GM19328 (cell line): Measurements from ENCODE around the gene TGIF2.

ENCODE experiments used
- ATAC-seq: cut with Tn5 transposase; IDR thresholded peaks from one replicate; pipeline ENCODE4 v1.9.1; 2021; ENCODE audit warnings: mild to moderate bottlenecking, moderate library complexity; ENCODE audit not compliant: unreplicated experiment

TGIF2 gene

GRCh38 chr20:36573103-36573797 is at the start of gene TGIF2:
Gene TGIF2 (plus strand): TSS chr20:36573597. CDS start chr20:36578775, 5,178 bp downstream.
- peak; percentile 61 for ATAC-seq

GRCh38 chr20:36525620-36526365 is 47.6 kb upstream of the TGIF2 start:
- ATAC-seq = no peak

- ATAC-seq = no peak
These were observed 46.8 kb upstream of the TGIF2 start for GRCh38 chr20:36526521-36527011.

GRCh38 chr20:36527331-36528125 is 45.9 kb upstream of the TGIF2 start:
- no peak for ATAC-seq

- ATAC-seq = no peak
These were observed 45.1 kb upstream of the TGIF2 start for GRCh38 chr20:36528176-36528874.

GRCh38 chr20:36528875-36529417 is 44.5 kb upstream of the TGIF2 start:
- ATAC-seq = no peak

- ATAC-seq = no peak
These were observed 41.0 kb upstream of the TGIF2 start for GRCh38 chr20:36532388-36532787.

- no peak for ATAC-seq
These were observed 40.6 kb upstream of the TGIF2 start for GRCh38 chr20:36532822-36533221.

- ATAC-seq = no peak
These were observed 35.2 kb upstream of the TGIF2 start for GRCh38 chr20:36538026-36538722.

GRCh38 chr20:36540551-36541211 is 32.7 kb upstream of the TGIF2 start:
- ATAC-seq = no peak

- no peak for ATAC-seq
These were observed 32.1 kb upstream of the TGIF2 start, which contains the start of gene MYL9 for GRCh38 chr20:36541227-36541767. Gene MYL9 (plus strand): TSS chr20:36541519. CDS start chr20:36544885, 3,366 bp downstream.

- ATAC-seq = no peak
These were observed 31.5 kb upstream of the TGIF2 start for GRCh38 chr20:36541768-36542488.

- ATAC-seq = no peak
These were observed 30.7 kb upstream of the TGIF2 start for GRCh38 chr20:36542516-36543183.

GRCh38 chr20:36543184-36544133 is 29.9 kb upstream of the TGIF2 start:
- ATAC-seq = no peak

GRCh38 chr20:36544134-36545018 is 29.0 kb upstream of the TGIF2 start:
- ATAC-seq = no peak
